Measurements from ENCODE around the gene TNIK. TPM values are rescaled to one million over a fixed set of nuclear protein-coding genes. Genes with fewer than 3 reads are reported as not detected.

Gene TNIK
- total RNA-seq, 2 donors from 2014 or later, result 28.6 to 43.8 TPM

DNA sequence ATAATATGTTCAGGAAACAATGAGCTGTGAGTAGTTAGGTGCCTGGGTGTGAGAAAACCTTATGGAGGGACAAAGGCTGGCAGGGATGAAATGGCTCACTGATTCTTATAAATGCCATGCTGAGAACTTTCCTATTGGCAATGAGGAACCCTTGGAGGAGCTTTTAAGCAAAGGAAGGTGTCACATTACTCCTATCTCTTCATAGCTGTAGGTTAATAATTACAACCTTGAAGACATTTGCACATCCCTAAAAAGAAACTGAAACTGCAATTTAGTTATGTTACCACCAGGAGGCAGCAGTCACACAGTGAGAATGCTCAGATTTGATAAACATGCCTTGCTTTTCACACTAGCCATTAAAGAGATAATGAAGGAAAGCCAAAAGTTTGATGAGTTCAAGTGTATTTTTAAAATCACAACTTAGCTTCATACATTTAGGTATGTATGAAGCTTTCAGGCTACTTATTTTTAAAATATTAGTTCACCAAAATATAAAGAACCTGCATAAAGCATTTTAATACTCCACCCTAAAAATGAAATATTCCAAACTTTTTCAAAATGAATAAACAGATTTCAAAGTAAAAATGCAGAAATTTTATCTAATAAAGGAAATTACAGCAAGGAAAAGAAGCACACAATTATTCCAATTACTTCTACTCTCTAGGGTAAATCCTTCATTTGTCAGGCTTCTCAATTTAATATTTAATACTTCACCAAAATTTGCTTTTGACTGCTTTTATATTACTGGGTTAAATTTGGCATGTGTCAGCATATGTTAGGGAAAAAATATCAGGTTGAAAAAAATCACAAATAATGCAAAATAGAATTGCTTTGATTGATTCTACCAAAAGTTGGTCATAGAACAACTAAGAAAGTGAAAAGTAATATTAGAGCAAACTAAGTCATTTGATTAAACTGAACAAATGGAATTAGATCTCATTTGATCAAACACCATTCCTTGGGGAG is 296.8 kb downstream of the TNIK start:
- Mint-ChIP-seq H3K36me3 (ENCODE audit: low read depth) (peaks cover 92% of the 10 kb centered on the region), H3K4me3 (no peak overlapping the region), H3K9me3 (no peaks in the 10 kb centered on the region), H3K4me1 (peaks cover 23% of the 10 kb centered on the region), H3K27me3 (no peaks in the 10 kb centered on the region), H3K27ac (no peak overlapping the region)
- no peak for ATAC-seq (replicated peaks)

DNA sequence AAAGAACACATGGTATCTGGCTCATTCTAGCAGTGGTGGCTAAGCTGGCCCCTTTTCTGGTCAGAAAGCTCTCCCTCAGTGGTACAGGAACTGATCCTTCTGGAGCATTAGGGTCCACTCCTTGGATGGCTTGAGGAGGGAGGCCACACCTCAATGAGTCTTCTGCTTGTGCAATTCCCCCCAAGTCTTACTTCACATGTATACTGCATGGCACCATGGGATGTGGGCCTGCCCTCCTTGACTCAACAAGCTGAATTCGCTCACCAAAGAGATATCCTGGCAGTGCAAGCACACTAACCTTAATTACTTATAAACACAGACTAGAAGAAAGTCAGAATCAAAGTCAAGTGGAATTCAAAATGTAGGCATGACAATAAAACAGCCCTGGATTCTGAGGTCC is 299.9 kb downstream of the TNIK start:
- H3K9me3 Mint-ChIP-seq, result no peaks in the 10 kb centered on the region
- no peak overlapping the region for H3K27ac Mint-ChIP-seq
- peaks cover 1% of the 10 kb centered on the region for H3K4me1 Mint-ChIP-seq
- ATAC-seq (replicated peaks), result no peak
- H3K36me3 Mint-ChIP-seq (ENCODE audit: low read depth), result peaks cover 92% of the 10 kb centered on the region
- H3K4me3 Mint-ChIP-seq, result no peak overlapping the region
- H3K27me3 Mint-ChIP-seq, result no peaks in the 10 kb centered on the region

DNA sequence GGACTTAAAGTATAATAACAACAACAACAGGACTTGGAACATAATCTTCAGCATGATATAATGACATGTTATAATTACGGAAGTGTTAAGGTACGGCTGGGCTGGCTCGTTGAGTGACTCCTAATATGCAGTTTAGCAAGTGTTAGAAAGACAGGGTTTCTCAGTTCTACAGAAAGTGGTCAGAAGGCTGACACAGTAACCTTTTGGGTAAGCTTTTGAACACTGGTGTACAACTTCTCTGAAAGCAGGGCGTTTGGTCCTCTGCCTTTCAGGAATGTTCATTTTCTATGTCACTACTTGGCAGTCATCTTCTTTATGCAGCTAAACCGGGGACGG is 300.4 kb downstream of the TNIK start:
- Mint-ChIP-seq H3K9me3 (no peaks in the 10 kb centered on the region), H3K27me3 (no peaks in the 10 kb centered on the region), H3K4me3 (no peak overlapping the region), H3K36me3 (ENCODE audit: low read depth) (peaks cover 92% of the 10 kb centered on the region), H3K27ac (no peak overlapping the region), H3K4me1 (peaks cover 3% of the 10 kb centered on the region)
- no peak for ATAC-seq (replicated peaks)

DNA sequence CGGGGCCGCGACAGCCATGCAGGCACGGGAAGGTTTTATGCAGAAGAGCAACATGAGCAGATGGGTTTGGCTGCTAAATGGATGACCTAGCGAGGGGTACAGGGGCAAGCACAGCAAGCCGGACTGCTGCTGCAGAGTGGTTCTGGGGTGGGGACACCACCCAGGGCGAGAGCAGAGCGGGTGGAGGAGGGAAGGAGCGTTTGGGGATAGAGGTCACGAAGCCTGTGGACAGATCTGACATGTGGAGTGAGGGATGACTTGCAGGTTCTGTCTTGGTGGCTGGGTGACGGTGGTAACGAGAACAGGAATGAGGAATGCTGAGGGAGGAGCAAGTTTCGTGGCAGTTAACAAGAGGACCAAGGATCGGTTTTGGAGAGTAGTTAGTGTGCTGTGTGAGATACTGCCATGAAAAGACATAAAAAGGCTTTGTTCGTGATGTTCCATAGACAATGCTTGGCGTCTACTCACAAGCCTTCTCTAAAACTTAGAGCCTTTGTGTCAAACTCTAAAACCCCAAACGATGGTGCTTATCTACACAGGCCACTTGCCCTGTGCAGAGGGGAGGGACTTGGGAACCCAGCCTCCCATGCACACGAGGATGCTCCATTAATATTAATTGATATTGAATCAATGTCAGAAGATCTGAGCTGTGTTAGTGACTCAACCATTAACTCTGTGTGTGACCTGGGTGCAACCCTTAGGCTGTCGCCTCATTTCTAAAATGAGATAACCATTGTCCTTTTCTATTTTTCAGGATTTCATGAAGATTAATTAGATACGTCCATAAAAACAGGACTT is 301.0 kb downstream of the TNIK start:
- Mint-ChIP-seq H3K27me3 (no peaks in the 10 kb centered on the region), H3K4me3 (no peak overlapping the region), H3K9me3 (no peaks in the 10 kb centered on the region), H3K27ac (peak overlapping the region; percentile 4), H3K36me3 (ENCODE audit: low read depth) (peaks cover 90% of the 10 kb centered on the region), H3K4me1 (peaks cover 3% of the 10 kb centered on the region)
- no peak for ATAC-seq (replicated peaks)

DNA sequence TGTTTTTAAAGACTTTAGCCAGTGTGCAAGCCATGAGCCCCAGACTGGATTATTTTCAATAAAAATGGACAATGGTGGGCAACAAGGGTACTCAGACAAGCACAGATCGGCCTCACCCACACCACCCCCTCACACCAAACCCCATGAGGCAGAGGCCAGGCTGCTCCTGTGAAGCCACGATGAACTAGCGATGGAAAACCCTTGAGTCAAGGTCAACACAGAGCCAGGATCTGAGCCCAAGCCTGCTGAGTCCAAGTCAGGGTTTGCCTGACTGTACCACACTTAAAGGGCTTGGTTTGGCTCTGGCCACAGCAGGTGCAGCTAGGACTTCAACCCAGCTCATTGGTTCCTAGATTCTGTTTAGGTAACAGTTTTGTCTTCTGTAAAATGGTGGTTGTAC is 302.2 kb downstream of the TNIK start:
- peaks cover 90% of the 10 kb centered on the region for H3K36me3 Mint-ChIP-seq (ENCODE audit: low read depth)
- H3K9me3 Mint-ChIP-seq, result no peaks in the 10 kb centered on the region
- peaks cover 3% of the 10 kb centered on the region for H3K4me1 Mint-ChIP-seq
- no peak overlapping the region for H3K4me3 Mint-ChIP-seq
- no peak for ATAC-seq (replicated peaks)
- no peaks in the 10 kb centered on the region for H3K27me3 Mint-ChIP-seq
- H3K27ac Mint-ChIP-seq, result peak overlapping the region; percentile 17

DNA sequence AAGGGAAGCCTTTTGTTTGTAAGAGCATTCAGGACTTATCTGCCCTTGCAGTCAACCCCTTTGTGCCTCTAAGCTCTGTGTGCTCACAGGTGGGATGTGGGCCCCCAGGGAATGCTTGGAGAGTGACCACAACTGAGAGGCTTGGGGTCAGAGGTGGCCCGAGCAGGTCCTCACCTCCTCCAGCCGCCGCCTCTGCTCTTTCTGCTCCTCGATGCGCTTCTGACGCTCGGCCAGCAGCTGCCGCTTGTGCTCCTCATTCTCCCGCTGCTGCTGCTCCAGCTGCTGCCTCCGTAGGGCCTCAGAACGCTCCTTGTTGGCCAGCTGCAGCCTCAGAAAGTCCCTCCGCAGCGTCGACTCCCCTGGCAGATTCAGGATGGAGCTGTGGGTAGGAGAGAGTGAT is 302.9 kb downstream of the TNIK start:
- Mint-ChIP-seq H3K4me1 (peaks cover 3% of the 10 kb centered on the region), H3K27ac (peak overlapping the region; percentile 17), H3K4me3 (no peak overlapping the region)

DNA sequence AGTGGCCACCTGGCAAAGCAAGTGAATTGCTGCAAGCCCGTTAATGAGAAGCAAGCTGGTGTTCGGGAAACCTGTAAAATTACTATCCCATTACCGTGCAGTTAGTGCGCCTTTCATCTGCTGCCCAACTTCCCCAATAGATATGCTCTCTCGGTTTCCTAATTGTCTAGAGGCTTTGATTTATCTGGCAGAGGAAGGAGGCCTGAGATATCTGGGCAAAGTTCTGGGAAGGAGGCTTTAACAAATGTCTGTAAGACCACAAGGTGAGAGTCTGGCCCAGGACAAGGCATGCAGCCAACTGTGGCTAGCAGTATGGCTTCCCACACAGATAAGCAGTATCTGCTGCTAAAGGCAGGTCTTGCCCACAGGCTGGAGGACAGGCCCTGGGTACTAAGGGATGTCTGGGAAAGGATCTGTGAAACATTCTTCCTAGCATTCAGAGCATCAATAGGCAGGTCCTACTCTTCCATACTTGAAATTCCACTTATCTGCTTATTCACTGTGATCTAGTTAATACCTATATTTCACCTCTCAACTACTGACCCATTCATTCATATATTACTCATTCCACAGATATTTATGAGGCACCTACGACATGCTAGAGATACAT is 303.7 kb downstream of the TNIK start:
- peaks cover 97% of the 10 kb centered on the region for H3K36me3 Mint-ChIP-seq (ENCODE audit: low read depth)
- H3K4me3 Mint-ChIP-seq, result no peak overlapping the region
- H3K9me3 Mint-ChIP-seq, result no peaks in the 10 kb centered on the region
- ATAC-seq (replicated peaks), result no peak
- H3K4me1 Mint-ChIP-seq, result peaks cover 3% of the 10 kb centered on the region
- no peak overlapping the region for H3K27ac Mint-ChIP-seq
- H3K27me3 Mint-ChIP-seq, result no peaks in the 10 kb centered on the region

More for the DNA sequence above, 302.9 kb downstream of the TNIK start:
- H3K36me3 Mint-ChIP-seq (ENCODE audit: low read depth), result peaks cover 89% of the 10 kb centered on the region
- H3K27me3 Mint-ChIP-seq, result no peaks in the 10 kb centered on the region
- no peaks in the 10 kb centered on the region for H3K9me3 Mint-ChIP-seq
- ATAC-seq (replicated peaks), result no peak

DNA sequence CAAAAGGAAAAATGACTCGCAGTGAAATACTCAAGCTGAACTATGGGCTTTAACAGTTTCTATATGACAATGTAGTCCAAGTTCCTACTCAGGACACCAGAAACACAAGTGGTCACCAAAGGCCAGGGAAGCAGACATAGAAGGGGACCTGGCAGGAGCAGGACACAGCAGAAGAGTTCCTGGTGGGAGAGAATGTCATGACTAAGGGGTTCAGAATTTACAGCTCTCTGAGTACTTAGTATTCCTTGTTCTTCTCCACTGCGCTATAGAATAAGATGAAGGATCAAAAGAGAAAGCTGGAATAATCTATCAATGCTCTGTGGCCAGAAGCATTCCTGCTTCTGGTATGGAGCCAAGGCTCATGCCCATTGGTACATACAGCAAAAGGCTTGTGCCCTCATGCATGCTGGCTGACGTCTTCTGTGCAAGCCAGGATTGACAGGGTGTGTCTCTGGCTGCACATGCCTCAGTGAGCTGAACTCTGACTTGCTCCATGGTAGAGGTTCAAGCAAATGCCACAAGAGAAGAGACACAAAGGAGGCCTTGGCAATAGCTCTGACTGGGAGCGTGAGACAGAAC is 305.0 kb downstream of the TNIK start:
- peaks cover 96% of the 10 kb centered on the region for H3K36me3 Mint-ChIP-seq (ENCODE audit: low read depth)
- peaks cover 3% of the 10 kb centered on the region for H3K4me1 Mint-ChIP-seq
- no peak for ATAC-seq (replicated peaks)
- H3K4me3 Mint-ChIP-seq, result no peak overlapping the region
- no peaks in the 10 kb centered on the region for H3K9me3 Mint-ChIP-seq
- H3K27me3 Mint-ChIP-seq, result no peaks in the 10 kb centered on the region
- peak overlapping the region; percentile 27 for H3K27ac Mint-ChIP-seq

DNA sequence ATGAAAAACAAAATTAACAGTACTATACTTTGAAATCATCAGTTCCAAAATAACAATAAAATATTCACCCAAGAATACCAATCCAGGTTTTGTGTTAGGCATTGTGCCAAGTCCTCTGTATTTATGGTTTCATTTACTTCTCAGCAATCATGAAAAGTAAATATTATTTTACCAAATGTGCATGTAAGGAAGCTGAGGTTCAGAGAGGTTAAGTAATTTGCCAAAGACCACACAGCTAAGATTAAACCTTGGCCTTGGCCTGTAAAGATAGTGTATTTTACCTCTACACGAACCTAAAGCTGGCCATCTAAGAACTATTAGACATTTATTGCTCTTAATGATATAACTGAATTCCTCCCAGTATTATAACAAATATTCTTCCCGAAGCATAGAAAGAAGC is 309.3 kb downstream of the TNIK start:
- Mint-ChIP-seq H3K9me3 (no peaks in the 10 kb centered on the region), H3K27me3 (no peaks in the 10 kb centered on the region), H3K36me3 (ENCODE audit: low read depth) (peaks cover 85% of the 10 kb centered on the region), H3K27ac (peak overlapping the region; percentile 55), H3K4me3 (no peak overlapping the region), H3K4me1 (peaks cover 3% of the 10 kb centered on the region)
- ATAC-seq (replicated peaks), result no peak

DNA sequence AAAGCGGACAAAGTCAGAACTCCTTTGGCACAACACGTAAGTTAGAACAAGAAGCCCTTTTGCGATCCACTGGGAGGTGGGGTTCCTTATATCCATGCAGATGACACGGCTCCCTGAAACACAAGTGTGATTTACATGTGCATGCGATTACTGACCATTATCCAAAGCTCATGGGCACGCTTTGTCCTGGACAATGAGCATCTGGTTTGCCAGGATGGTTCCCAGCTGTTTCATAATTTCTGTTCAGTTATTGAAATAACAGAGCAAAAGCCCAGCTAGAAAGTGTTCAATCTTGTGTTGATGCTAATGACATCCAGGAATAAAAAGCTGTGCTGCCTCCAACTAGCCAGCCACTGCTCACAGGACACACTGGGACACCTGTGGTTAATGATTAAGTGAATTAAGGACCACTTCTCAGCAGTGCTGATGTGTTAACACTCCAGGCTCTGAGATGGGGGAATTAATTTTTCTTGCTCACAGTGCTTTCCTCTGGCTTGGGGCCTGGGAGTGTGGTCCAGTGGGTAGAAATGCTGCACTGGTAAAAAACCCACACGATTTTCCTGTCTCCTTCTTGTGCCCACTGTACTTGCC is 310.6 kb downstream of the TNIK start:
- no peaks in the 10 kb centered on the region for H3K4me1 Mint-ChIP-seq
- H3K36me3 Mint-ChIP-seq (ENCODE audit: low read depth), result peaks cover 87% of the 10 kb centered on the region
- no peak overlapping the region for H3K27ac Mint-ChIP-seq
- H3K27me3 Mint-ChIP-seq, result no peaks in the 10 kb centered on the region
- ATAC-seq (replicated peaks), result no peak
- H3K9me3 Mint-ChIP-seq, result no peaks in the 10 kb centered on the region
- H3K4me3 Mint-ChIP-seq, result no peak overlapping the region

DNA sequence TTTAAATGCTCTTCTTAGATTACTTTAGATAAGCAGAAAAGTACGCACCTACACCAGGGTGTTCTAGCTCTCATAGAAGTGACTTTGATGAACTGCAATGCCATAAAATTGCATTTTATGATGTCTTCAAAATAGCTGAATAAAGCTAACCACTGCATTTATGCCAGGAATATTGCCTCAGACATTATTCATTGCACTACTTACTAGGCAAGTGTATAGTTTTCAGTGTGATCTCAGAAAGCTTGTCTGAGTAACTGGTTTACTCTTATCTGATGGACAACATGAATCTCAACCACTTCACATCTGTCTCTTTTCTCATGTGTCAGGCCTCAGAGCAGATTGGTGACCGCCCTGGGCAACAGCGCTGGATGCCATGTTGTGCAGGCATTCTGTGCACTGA is 314.4 kb downstream of the TNIK start:
- H3K27me3 Mint-ChIP-seq, result no peaks in the 10 kb centered on the region
- H3K4me3 Mint-ChIP-seq, result no peak overlapping the region
- peaks cover 85% of the 10 kb centered on the region for H3K36me3 Mint-ChIP-seq (ENCODE audit: low read depth)
- no peak overlapping the region for H3K27ac Mint-ChIP-seq
- no peaks in the 10 kb centered on the region for H3K9me3 Mint-ChIP-seq
- ATAC-seq (replicated peaks), result no peak
- no peaks in the 10 kb centered on the region for H3K4me1 Mint-ChIP-seq

DNA sequence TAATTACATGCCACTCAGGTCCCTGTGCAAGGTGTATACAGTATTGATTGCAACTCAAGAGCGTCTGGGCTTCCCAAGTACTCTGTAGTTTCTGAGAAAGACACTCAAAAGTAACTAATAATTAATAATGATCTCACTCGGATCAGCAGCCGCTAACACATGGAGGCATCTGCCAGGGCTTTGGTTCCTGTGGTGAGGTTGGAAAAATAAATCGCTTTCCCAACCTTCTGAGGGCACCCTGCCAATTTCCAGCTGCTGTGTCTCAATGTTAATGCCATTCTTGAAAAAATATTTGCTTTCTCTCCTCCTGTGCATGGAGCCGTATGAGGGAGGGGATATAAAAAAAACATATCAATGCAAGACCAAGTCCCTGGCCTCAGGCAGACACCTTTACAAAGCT is 317.2 kb downstream of the TNIK start:
- H3K4me1 Mint-ChIP-seq, result no peaks in the 10 kb centered on the region
- H3K4me3 Mint-ChIP-seq, result no peak overlapping the region
- no peak for ATAC-seq (replicated peaks)
- no peaks in the 10 kb centered on the region for H3K9me3 Mint-ChIP-seq
- H3K27ac Mint-ChIP-seq, result no peak overlapping the region
- H3K27me3 Mint-ChIP-seq, result no peaks in the 10 kb centered on the region
- peaks cover 95% of the 10 kb centered on the region for H3K36me3 Mint-ChIP-seq (ENCODE audit: low read depth)

DNA sequence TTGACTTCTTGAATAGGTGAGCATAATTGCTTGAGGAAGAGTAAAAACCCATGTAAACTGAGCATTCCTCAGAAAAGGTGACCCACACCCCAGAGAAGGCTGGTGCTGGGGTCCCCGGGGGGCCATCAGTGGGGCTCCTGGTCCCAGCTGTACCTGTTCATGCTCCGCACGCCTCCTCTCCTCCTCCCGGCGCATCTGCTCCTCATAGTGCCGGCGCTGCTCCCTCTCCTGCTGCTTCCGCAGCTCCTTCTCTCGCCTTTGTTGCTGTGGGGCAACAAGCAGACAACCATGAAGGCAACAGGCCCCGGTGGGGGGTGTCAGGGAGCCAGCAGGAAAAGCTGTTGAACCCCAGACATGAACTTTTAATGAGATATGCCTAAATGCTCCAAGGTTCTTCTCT is 320.0 kb downstream of the TNIK start:
- no peak for ATAC-seq (replicated peaks)
- no peak overlapping the region for H3K4me3 Mint-ChIP-seq
- no peaks in the 10 kb centered on the region for H3K27me3 Mint-ChIP-seq
- H3K36me3 Mint-ChIP-seq (ENCODE audit: low read depth), result peaks cover 96% of the 10 kb centered on the region
- H3K4me1 Mint-ChIP-seq, result no peaks in the 10 kb centered on the region
- no peaks in the 10 kb centered on the region for H3K9me3 Mint-ChIP-seq
- H3K27ac Mint-ChIP-seq, result no peak overlapping the region

DNA sequence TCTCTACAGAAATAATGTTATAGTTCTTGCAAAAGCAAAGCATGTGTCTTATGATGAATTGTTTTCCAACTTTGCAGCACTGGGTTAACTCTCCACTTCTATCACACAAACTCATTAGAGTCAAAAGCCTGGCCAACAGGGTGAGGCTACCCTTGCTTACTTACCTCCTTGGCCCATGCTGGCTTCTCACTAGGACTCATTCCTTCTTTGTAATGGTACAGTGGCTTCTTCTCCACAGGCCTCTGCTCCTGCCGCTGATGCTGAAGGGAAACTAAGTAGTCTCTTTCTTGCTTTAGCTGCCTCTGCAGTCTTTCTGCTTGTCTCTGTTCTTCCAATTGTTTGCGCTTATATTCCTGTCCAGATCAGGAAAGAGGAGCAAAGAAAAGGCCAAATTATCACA is 322.2 kb downstream of the TNIK start:
- Mint-ChIP-seq H3K27ac (no peak overlapping the region), H3K9me3 (no peaks in the 10 kb centered on the region), H3K4me3 (no peak overlapping the region), H3K4me1 (no peaks in the 10 kb centered on the region), H3K36me3 (ENCODE audit: low read depth) (peaks cover 97% of the 10 kb centered on the region), H3K27me3 (no peaks in the 10 kb centered on the region)
- no peak for ATAC-seq (replicated peaks)

All from activated T-helper 17 cell treated with anti-CD3 and anti-CD28 coated beads, Interleukin-2, amount 50 U/mL, for 72 hours (primary cell).